H1 (cell line): ENCODE measurements around the gene PNPLA1. TPM values are rescaled to one million over a fixed set of nuclear protein-coding genes. Genes with fewer than 3 reads are reported as not detected.

Experiments
- CTCF ChIA-PET: fragments of 300-600 bp; sonication (Branson Sonifier 250); formaldehyde crosslinking; loops from one replicate; lab custom pipeline; 2021; ENCODE audit not compliant: partially characterized antibody; lab: Charles Lee
- POLR2A ChIA-PET: fragments of 300-600 bp; sonication (Branson Sonifier 250); formaldehyde crosslinking; loops from one replicate; lab custom pipeline; 2021; ENCODE audit warnings: inconsistent platforms; ENCODE audit not compliant: partially characterized antibody; lab: Charles Lee
- DNase-seq, 2 experiments: peaks; one replicate each; pipeline versions ENCODE4 v3.0.0 to v3.0.0-alpha.2; 2010 to 2022; ENCODE audit warnings: low spot score in 2 of 2, low read depth in 1 of 2, mixed read lengths in 1 of 2
- FAIRE-seq: peaks from 2 replicates; lab custom pipeline; 2011; peaks lifted over from hg19 to GRCh38; lab: Jason Lieb, UNC
- H2AFZ ChIP-seq: 2 replicates; pipeline ENCODE4 v1.8.1; 2012; ENCODE audit warnings: low read length, inconsistent platforms
- H2AK5ac ChIP-seq: 2 replicates; pipeline ENCODE4 v1.6.1; 2013; ENCODE audit warnings: low read depth, low read length
- H2BK120ac ChIP-seq: replicated peaks from 2 replicates; pipeline ENCODE3; 2013; ENCODE audit warnings: low read depth, low read length, inconsistent platforms
- H2BK12ac ChIP-seq: 2 replicates; pipeline ENCODE4 v1.6.1; 2013; ENCODE audit warnings: low read depth, low read length
- H2BK15ac ChIP-seq: 2 replicates; pipeline ENCODE4 v1.6.1; 2013; ENCODE audit warnings: low read length
- H2BK20ac ChIP-seq: 2 replicates; pipeline ENCODE4 v1.6.1; 2013; ENCODE audit warnings: low read length
- H2BK5ac ChIP-seq: 2 replicates; pipeline ENCODE4 v1.6.1; 2013; ENCODE audit warnings: low read depth, low read length
- H3K14ac ChIP-seq: 2 replicates; pipeline ENCODE4 v1.6.1; 2013; ENCODE audit warnings: inconsistent platforms; ENCODE audit not compliant: insufficient read length
- H3K18ac ChIP-seq: 2 replicates; pipeline ENCODE4 v1.6.1; 2013; ENCODE audit warnings: low read length; ENCODE audit errors: extremely low read depth
- H3K23ac ChIP-seq: 2 replicates; pipeline ENCODE4 v1.6.1; 2013; ENCODE audit warnings: inconsistent platforms; ENCODE audit not compliant: insufficient read length
- H3K23me2 ChIP-seq: 2 replicates; pipeline ENCODE4 v1.6.1; 2013; ENCODE audit warnings: low read depth, low read length
- H3K27ac ChIP-seq: 2 replicates; pipeline ENCODE4 v1.6.1; 2011; ENCODE audit warnings: low read depth, low read length, inconsistent platforms
- H3K27me3 ChIP-seq, 4 experiments: replicated peaks in 1 of 4; 1 replicate in 1 of 4; 2 replicates in 3 of 4; pipeline versions ENCODE4 v1.6.1 to v1.8.1; 2011 to 2013; ENCODE audit warnings: low read length in 3 of 4, mild to moderate bottlenecking in 3 of 4, inconsistent platforms in 2 of 4, mixed read lengths in 2 of 4, moderate library complexity in 1 of 4; ENCODE audit not compliant: control insufficient read depth in 3 of 4, insufficient read depth in 3 of 4; ENCODE audit errors: extremely low read depth in 1 of 4
- H3K36me3 ChIP-seq, 4 experiments: 2 replicates each; pipeline versions ENCODE4 v1.6.1 to v1.8.1; 2011 to 2013; ENCODE audit warnings: mild to moderate bottlenecking in 4 of 4, low read length in 3 of 4, moderate library complexity in 2 of 4, control low read depth in 1 of 4, inconsistent platforms in 1 of 4; ENCODE audit not compliant: insufficient read depth in 4 of 4, control insufficient read depth in 2 of 4
- H3K4ac ChIP-seq: replicated peaks from 2 replicates; pipeline ENCODE3; 2013; ENCODE audit warnings: low read length, low read depth, mixed read lengths, inconsistent platforms; ENCODE audit not compliant: insufficient read length
- H3K4me1 ChIP-seq, 4 experiments: replicated peaks in 1 of 4; 1 replicate in 1 of 4; 2 replicates in 3 of 4; pipeline versions ENCODE4 v1.6.1 to v1.8.1; 2011 to 2013; ENCODE audit warnings: low read length in 3 of 4, inconsistent platforms in 2 of 4, mixed read lengths in 1 of 4; ENCODE audit not compliant: insufficient read depth in 4 of 4, control insufficient read depth in 3 of 4
- H3K4me2 ChIP-seq, 2 experiments: 2 replicates each; pipeline versions ENCODE4 v1.6.1 to v1.8.1; 2011 to 2013; ENCODE audit warnings: low read depth in 2 of 2, low read length in 2 of 2, control low read depth in 1 of 2, inconsistent platforms in 1 of 2, mild to moderate bottlenecking in 1 of 2; ENCODE audit not compliant: insufficient read depth in 1 of 2
- H3K4me3 ChIP-seq, 4 experiments: fragments of 200-600, 300-600 bp in 1 of 4; sonication (generic), shearing (Covaris generic), sonication (Bioruptor Twin) in 1 of 4; 2 replicates each; pipeline versions ENCODE4 v1.5.1 to v1.8.1; 2011 to 2016; ENCODE audit warnings: low read length in 4 of 4, low read depth in 3 of 4, control low read depth in 2 of 4, inconsistent platforms in 2 of 4, mild to moderate bottlenecking in 2 of 4, mixed read lengths in 1 of 4, moderate library complexity in 1 of 4; ENCODE audit not compliant: insufficient read depth in 2 of 4; ENCODE audit errors: extremely low read depth in 1 of 4
- H3K56ac ChIP-seq: replicated peaks from 2 replicates; pipeline ENCODE3; 2013; ENCODE audit warnings: low read depth, mild to moderate bottlenecking, mixed read lengths, low read length, inconsistent platforms; ENCODE audit not compliant: insufficient read length
- H3K79me1 ChIP-seq: 2 replicates; pipeline ENCODE4 v1.6.1; 2013; ENCODE audit warnings: low read depth, low read length, control low read depth
- H3K79me2 ChIP-seq, 2 experiments: 2 replicates each; pipeline versions ENCODE4 v1.6.1 to v1.8.1; 2012 to 2013; ENCODE audit warnings: low read length in 2 of 2, mild to moderate bottlenecking in 2 of 2, inconsistent platforms in 1 of 2; ENCODE audit not compliant: insufficient read depth in 2 of 2, control insufficient read depth in 1 of 2
- H3K9ac ChIP-seq, 4 experiments: replicated peaks in 1 of 4; 1 replicate in 1 of 4; 2 replicates in 3 of 4; pipeline versions ENCODE4 v1.6.1 to v1.8.1; 2011 to 2013; ENCODE audit warnings: low read depth in 3 of 4, low read length in 3 of 4, control low read depth in 2 of 4, mild to moderate bottlenecking in 2 of 4, moderate library complexity in 2 of 4, inconsistent platforms in 1 of 4; ENCODE audit errors: extremely low read depth in 1 of 4
- H3K9me3 ChIP-seq, 2 experiments: 2 replicates each; pipeline versions ENCODE4 v1.6.1 to v1.8.1; 2012 to 2013; ENCODE audit warnings: mild to moderate bottlenecking in 2 of 2, moderate library complexity in 2 of 2, control low read depth in 1 of 2, inconsistent platforms in 1 of 2, low read depth in 1 of 2, low read length in 1 of 2, mixed read lengths in 1 of 2; ENCODE audit not compliant: insufficient read depth in 2 of 2
- H4K20me1 ChIP-seq, 2 experiments: replicated peaks in 1 of 2; 2 replicates each; pipeline versions ENCODE3 to v1.8.1; 2011 to 2013; ENCODE audit warnings: inconsistent platforms in 2 of 2, low read length in 2 of 2, mild to moderate bottlenecking in 1 of 2; ENCODE audit not compliant: insufficient read depth in 2 of 2, control insufficient read depth in 1 of 2
- H4K5ac ChIP-seq: 2 replicates; pipeline ENCODE4 v1.6.1; 2013; ENCODE audit warnings: low read length, low read depth, mixed read lengths, inconsistent platforms; ENCODE audit not compliant: insufficient read length
- H4K8ac ChIP-seq: 2 replicates; pipeline ENCODE4 v1.8.0; 2013; ENCODE audit warnings: mild to moderate bottlenecking, moderate library complexity, low read length, inconsistent platforms; ENCODE audit not compliant: insufficient read depth; ENCODE audit errors: extremely low read depth
- H4K91ac ChIP-seq: replicated peaks from 2 replicates; pipeline ENCODE3; 2013; ENCODE audit warnings: low read length, mixed read lengths, inconsistent platforms; ENCODE audit not compliant: insufficient read length
- ASH2L ChIP-seq: fragments of 200-600, 300-600 bp; sonication (generic); IDR thresholded peaks from one replicate; pipeline ENCODE4 v1.7.1; 2017; ENCODE audit warnings: low read length
- BCL11A ChIP-seq, 2 experiments: IDR thresholded peaks; one replicate each; pipeline ENCODE4 v1.6.1; 2011; ENCODE audit warnings: low read depth in 2 of 2, low read length in 2 of 2, mild to moderate bottlenecking in 2 of 2
- JUND ChIP-seq: IDR thresholded peaks from 2 replicates; pipeline ENCODE4 v1.6.1; 2011; ENCODE audit warnings: mild to moderate bottlenecking, improper control_type of control experiment, low read length
- SAP30 ChIP-seq: fragments of 300-600 bp; sonication (generic); IDR thresholded peaks from 2 replicates; pipeline ENCODE4 v1.7.1; 2012; ENCODE audit warnings: low read length, moderate library complexity, mild to moderate bottlenecking, inconsistent platforms; ENCODE audit not compliant: insufficient read depth, insufficient replicate concordance
- SP1 ChIP-seq: IDR thresholded peaks from 2 replicates; pipeline ENCODE4 v1.6.1; 2011; ENCODE audit warnings: low read depth, low read length
- SP4 ChIP-seq: IDR thresholded peaks from 2 replicates; pipeline ENCODE4 v1.6.1; 2012; ENCODE audit warnings: low read length, inconsistent platforms
- WGBS, 2 experiments: shearing (Covaris generic) in 1 of 2; methylation state at CpG; one replicate each; pipeline versions ENCODE4 v1.1.6 to v1.1.7; 2013 to 2015; ENCODE audit warnings: low lambda C conversion rate in 2 of 2, mixed read lengths in 2 of 2, inconsistent platforms in 1 of 2, low coverage in 1 of 2, missing lambda C conversion rate in 1 of 2; ENCODE audit not compliant: insufficient replicate concordance in 2 of 2, insufficient coverage in 1 of 2, insufficient read length in 1 of 2; ENCODE audit errors: extremely low coverage in 1 of 2, missing lambda C conversion rate in 1 of 2; 5-methylcytosine and 5-hydroxymethylcytosine counted together
- polyA plus RNA-seq, 7 experiments: library from polyadenylated mRNA; depleted of rRNA in 3 of 7; stranded (reverse) in 5 of 7; unstranded in 2 of 7; fragments of >200 nt in 5 of 7; fragments of 200-250 nt in 2 of 7; gene quantifications; 1 replicate in 5 of 7; 2 replicates in 1 of 7; 4 replicates in 1 of 7; pipeline versions ENCODE4 v1.2.1 to v1.2.3, GENCODE V29; 2011 to 2013; ENCODE audit warnings: missing spikeins in 2 of 7, mixed read lengths in 2 of 7
- total RNA-seq: library from RNA; stranded (reverse); fragmentation: NEBNext Ultra II Directional; extraction: Animal tissue kit (Norgen Biotek cat#: 25700); gene quantifications from 2 replicates; pipeline ENCODE4 v1.2.1, GENCODE V29; 2021
- TF ChIP-seq, protein P1 (sequence below): IDR thresholded peaks from 2 replicates; pipeline ENCODE4 v1.6.1; 2012; ENCODE audit warnings: inconsistent platforms
- TF ChIP-seq, protein P2 (sequence below): IDR thresholded peaks from 2 replicates; pipeline ENCODE4 v1.6.1; 2011; ENCODE audit warnings: low read length, improper control_type of control experiment

The PNPLA1 gene
- total and polyA plus RNA-seq, 2 of the 8 experiments (the other 6 are each of a cell fraction or from before 2014, with no cell fraction given), result not detected

DNA sequence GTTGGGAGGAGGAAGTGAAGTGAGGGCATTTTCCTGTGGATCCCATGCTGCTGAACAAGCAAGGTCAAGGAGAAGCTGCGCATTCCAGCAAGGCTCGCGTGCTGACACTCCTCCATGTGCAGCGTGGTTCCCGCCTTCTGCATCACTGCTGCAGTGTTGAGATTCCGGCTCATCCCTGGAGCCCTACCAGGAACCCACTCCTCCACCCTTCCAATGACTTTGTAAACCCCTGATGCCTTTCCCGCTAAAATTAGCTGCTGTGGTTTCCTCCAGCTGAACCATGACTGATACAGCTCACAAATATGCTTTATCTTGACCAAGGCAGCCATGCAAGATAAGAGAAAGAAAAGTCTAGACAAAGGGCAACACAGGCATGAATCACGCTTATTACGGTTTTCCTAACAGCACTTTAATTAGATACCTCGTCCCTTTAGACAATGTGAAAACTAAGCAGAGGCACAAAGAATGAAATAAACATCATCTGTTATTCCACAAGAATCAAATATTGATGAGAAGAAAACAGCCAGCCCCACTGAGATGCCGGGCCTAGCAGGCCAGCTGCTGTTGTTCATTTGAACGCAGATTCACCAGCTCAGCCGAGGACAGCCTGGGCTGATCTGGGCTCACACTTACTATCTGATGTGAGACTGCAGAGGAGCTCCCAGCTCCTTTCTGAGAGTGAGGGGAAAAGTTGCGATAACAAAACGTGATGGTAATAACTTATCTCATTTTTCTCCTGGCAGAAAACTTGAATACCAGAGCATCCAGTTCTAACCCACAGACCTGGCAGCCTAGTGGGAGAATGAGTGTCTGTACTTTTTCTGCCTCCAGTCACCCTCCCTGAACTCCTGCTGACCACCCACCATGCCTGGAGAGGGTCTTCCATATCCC lies 81.1 kb downstream of the PNPLA1 start:
- Histone ChIP-seq H2BK15ac (no peak overlapping the region), H4K5ac (no peak overlapping the region), H3K56ac (no peak overlapping the region), H3K4me3 (no peak overlapping the region), H3K79me2 (no peaks in the 10 kb centered on the region), H3K4me2 (no peak overlapping the region), H3K18ac (no peak overlapping the region), H3K14ac (no peak overlapping the region), H2BK20ac (no peak overlapping the region), H4K91ac (no peak overlapping the region), H2BK5ac (no peak overlapping the region), H3K27ac (no peak overlapping the region), H3K36me3 (no peaks in the 10 kb centered on the region), H2AFZ (no peak overlapping the region), H2BK12ac (no peak overlapping the region), H4K8ac (no peak overlapping the region), H3K79me1 (no peaks in the 10 kb centered on the region), H3K9me3 (no peaks in the 10 kb centered on the region), H3K9ac (no peak overlapping the region), H4K20me1 (no peaks in the 10 kb centered on the region), H3K23ac (no peak overlapping the region), H3K4ac (no peak overlapping the region), H3K23me2 (no peaks in the 10 kb centered on the region), H2AK5ac (no peak overlapping the region), H3K27me3 (no peaks in the 10 kb centered on the region), H3K4me1 (no peaks in the 10 kb centered on the region), H2BK120ac (no peak overlapping the region)
- ChIA-PET POLR2A (interaction anchor here (0.9 to 1.1 kb wide), 2 partner anchors 10 to 92 kb away, joined by 3 read pairs; partner anchors contain the start of genes KCTD20 and PXT1), CTCF (interaction anchor here (0.5 to 2.7 kb wide), 6 partner anchors 10 to 424 kb away, joined by 3 to 16 read pairs (median 5); no protein-coding TSS in a partner anchor)
- no peak for DNase-seq
- no peak for FAIRE-seq
- WGBS, 2 experiments, result 89% methylated on average over 15 of the region's 15 CpGs; no CpG with 5 or more reads in 1 of the 2 experiments
- TF ChIP-seq JUND (no peak), ASH2L (no peak), BCL11A (IDR thresholded peaks at IDR 0.05; ENCODE audit: low read depth in 2 of 2, low read length in 2 of 2) (no peak), SP1 (no peak), SAP30 (no peak), SP4 (no peak)
- TF ChIP-seq, protein P1, sequence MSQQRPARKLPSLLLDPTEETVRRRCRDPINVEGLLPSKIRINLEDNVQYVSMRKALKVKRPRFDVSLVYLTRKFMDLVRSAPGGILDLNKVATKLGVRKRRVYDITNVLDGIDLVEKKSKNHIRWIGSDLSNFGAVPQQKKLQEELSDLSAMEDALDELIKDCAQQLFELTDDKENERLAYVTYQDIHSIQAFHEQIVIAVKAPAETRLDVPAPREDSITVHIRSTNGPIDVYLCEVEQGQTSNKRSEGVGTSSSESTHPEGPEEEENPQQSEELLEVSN, result peak; percentile 73
- TF ChIP-seq, protein P2, sequence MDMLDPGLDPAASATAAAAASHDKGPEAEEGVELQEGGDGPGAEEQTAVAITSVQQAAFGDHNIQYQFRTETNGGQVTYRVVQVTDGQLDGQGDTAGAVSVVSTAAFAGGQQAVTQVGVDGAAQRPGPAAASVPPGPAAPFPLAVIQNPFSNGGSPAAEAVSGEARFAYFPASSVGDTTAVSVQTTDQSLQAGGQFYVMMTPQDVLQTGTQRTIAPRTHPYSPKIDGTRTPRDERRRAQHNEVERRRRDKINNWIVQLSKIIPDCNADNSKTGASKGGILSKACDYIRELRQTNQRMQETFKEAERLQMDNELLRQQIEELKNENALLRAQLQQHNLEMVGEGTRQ, result no peak
